Measurements from ENCODE around the gene RNF182.
"Not testable (repeated sequence)": the region's sequence is repeated elsewhere in the genome, so short reads cannot be mapped to it uniquely, and the experiment has no call there.

The RNF182 gene

GRCh38 chr6:14001329-14002012 is 76.7 kb downstream of the RNF182 start:
- no peak for DNase-seq (ENCODE audit: low read depth)

DNA sequence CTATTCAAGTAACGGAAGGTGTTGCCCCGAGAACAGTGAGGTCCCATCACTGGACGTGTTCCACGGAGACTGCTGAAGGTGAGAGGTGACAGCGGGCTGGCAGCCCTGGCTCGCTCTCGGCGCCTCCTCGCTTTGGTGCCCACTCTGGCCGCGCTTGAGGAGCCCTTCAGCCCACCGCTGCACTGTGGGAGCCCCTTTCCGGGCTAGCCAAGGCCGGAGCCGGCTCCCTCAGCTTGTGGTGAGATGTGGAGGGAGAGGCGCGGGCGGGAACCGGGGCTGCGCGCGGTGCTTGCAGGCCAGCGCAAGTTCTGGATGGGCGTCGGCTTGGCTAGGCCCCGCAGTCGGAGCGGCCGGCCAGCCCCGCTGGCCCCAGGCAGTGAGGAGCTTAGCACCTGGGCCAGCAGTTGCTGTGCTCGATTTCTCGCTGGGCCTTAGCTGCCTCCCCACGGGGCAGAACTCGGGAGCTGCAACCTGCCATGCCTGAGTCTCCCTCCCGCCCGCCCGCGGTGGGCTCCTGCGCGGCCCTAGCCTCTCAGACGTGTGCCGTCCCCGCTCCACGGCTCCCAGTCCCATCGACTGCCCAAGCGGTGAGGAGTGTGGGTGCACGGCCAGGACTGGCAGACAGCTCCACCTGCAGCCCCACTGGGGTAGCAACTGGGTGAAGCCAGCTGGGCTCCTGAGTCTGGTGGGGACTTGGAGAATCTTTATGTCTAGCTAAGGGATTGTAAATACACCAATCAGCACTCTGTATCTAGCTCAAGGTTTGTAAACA is 77.6 kb downstream of the RNF182 start:
- DNase-seq (ENCODE audit: low read depth) = no peak

DNA sequence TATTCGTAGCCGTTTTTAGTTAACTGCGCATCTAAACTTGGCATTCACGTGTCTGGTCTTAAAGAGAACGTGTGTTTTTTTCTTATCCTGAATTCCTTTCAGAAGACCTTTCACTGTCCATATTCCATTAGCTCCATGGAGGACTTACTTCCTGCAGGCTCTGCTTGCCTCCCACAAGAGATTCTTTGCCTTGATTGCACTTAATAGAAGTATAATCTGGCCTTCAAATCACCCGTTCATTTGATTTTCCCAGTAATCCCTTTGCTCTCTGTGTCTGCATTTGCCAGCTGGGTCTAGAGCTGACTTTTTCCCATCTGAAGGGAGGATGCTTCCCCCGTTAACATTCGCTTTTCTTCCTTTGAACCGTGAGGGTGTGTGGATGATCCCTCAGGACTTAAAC is 79.5 kb downstream of the RNF182 start:
- no peak for DNase-seq (ENCODE audit: low read depth)

- no peak for DNase-seq (ENCODE audit: low read depth)
Measured at GRCh38 chr6:14008809-14009208, 84.1 kb downstream of the RNF182 start.

GRCh38 chr6:14009431-14009830 is 84.7 kb downstream of the RNF182 start:
- DNase-seq (ENCODE audit: low read depth) = no peak

DNA sequence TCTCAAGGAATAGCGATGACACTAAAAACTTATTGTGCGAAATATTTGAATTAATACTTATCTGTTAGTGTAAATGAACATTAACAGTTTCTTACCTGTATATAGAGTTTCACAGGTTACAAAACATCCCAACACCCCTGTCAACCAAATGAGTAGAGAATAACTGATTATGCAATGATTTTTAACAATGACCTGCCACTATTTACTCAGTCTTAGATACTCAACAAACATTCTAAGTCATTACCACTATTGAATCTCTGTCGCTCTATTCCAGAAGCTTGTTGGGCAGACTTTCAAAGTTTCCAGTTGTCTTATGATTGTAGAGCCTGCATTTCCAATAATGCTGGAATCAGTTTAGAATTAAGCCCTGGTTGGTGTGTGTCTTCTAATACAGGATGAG is 85.5 kb downstream of the RNF182 start:
- no peak for DNase-seq (ENCODE audit: low read depth)

DNA sequence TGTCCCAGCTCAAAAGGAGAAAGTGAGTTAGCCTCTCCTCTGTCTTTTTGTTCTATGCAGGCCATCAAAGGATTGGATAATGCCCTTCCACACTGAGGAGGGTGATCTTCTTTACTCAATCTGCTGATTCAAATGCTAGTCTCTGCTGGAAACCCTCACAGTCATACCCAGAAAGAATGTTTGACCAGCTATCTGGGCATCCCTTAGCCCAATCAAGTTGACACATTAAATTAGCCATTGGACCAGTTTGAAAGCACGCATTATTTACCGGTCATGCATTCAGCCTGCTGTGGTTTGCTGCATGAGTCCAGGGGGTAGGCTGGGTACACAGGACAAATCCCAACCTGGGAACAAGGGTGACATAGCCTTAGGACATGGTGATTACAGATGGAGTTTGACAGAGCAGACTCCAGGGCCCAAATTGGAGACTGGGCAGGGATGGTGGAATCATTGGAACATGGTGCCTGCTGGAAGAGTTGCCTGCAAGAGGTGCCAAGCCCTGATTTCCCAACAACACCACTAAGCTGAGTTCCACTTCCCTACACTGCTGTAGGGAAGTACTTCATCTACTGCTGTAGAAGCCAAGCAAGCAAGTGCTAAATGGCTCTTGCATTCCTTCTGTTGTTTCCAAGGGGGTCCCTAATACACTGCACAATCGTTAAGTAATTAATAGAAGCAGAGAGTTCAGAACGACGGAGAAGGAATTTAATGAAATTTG is 87.7 kb downstream of the RNF182 start:
- DNase-seq (ENCODE audit: low read depth) = no peak

DNA sequence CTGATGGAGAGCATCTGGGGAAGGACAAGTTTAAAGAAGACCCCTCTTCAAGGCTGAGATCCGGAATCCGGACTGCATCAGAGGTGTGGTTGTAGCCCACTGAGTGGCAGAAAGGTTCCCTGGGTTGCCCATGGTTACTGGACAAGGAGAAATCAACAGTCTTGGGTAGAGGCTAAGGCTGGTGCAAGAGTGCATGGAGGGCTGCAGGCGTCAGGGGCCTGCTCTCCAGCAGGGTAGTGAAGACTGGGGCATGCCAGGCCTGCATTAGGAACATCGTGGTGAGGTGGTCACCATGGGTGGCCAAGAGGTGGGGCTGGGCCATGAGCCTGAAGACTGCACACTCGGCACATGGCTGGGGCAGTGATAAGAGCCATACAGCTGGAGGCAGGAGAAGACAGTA is 91.2 kb downstream of the RNF182 start:
- no peak for DNase-seq (ENCODE audit: low read depth)

- no peak for DNase-seq (ENCODE audit: low read depth)
Measured at GRCh38 chr6:14016432-14016831, 91.7 kb downstream of the RNF182 start.

DNA sequence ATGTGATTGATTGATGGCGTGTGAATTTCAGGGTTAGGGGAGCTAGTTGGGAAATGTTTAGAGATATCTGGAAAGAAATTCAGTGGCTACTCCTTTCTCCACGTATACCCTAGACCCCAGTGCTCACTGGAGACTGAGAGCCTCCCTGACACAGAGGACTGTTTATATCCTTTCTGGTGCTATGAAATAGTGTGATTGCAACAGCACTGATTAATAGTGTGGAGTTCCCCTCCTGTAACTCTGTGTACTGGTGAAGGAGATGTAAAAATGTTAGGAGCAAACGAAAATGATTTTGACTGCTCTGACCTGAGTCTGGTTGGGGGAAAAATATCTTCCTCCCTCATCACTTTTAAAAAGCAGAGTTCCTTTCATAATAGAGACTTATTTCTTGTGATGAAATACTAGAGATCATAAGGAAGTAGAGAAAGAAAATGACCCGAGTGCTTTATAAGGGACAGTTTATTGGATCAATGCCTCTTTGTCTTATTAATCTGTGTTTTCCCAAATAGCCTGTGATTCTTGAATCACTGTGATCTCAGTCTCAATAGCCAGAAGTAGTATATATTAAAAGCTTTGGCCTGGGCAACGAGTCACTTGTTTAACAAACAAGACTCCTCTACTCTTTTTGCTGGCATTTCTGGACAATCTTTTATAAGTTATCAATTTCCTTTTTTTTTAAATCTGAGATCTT is 92.3 kb downstream of the RNF182 start:
- DNase-seq (ENCODE audit: low read depth) = no peak

DNA sequence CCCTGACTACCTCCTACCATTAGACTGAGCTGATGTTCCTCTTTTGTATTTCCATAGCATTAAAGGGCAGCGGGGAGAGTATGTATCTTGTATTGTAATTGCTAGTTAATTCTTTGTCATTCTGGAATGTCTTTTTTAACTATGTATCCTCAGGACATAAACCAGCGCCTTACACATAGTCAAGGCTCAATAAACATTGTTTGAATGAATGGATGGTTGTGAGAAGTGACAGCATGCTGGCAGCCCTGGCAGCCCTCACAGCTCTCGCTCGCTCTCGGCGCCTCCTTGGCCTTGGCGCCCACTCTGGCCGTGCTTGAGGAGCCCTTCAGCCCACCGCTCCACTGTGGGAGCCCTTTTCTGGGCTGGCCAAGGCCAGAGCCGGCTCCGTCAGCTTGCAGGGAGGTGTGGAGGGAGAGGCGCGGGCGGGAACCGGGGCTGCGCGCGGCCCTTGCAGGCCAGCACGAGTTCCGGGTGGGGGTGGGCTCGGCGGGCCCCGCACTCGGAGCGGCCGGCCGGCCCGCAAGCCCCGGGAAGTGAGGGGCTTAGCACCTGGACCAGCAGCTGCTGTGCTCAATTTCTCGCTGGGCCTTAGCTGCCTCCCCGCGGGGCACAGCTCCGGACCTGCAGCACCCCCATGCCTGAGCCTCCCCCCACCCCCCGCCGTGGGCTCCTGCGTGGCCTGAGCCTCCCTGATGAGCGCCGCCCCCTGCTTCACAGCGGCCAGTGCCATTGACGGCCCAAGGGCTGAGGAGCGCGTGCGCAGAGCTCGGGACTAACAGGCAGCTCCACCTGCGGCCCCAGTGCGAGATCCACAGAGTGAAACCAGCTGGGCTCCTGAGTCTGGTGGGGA is 93.1 kb downstream of the RNF182 start:
- no peak for DNase-seq (ENCODE audit: low read depth)

GRCh38 chr6:14018559-14018958 is 93.8 kb downstream of the RNF182 start:
- not testable (repeated sequence) for DNase-seq (ENCODE audit: low read depth)

GRCh38 chr6:14020551-14020950 is 95.8 kb downstream of the RNF182 start:
- DNase-seq (ENCODE audit: low read depth) = no peak

DNA sequence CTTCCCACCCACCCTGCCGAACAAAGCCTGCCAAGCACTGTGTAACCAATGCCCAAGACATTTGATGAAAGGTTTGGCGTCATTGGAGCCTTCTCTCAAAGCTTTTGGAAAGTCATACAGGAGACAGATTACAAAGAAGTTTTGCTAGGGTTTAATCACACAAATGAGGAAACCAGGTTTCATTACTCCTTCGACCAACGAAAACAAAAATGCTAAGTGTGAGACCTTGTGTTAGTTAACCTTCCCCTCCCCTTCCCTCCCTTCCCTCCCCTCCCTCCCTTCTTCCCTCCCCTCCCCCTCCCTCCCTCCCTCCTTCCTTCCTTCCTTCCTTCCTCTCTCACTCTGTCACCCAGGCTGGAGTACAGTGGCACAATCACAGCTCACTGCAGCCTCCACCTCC is 96.7 kb downstream of the RNF182 start:
- no peak for DNase-seq (ENCODE audit: low read depth)

- no peak for DNase-seq (ENCODE audit: low read depth)
Measured at GRCh38 chr6:14022673-14023072, 97.9 kb downstream of the RNF182 start.

- no peak for DNase-seq (ENCODE audit: low read depth)
Measured at GRCh38 chr6:14023855-14024254, 99.1 kb downstream of the RNF182 start.

GRCh38 chr6:14025160-14025559 is 100.4 kb downstream of the RNF182 start:
- DNase-seq (ENCODE audit: low read depth) = no peak

- no peak for DNase-seq (ENCODE audit: low read depth)
Measured at GRCh38 chr6:14026831-14027539, 102.2 kb downstream of the RNF182 start.

DNA sequence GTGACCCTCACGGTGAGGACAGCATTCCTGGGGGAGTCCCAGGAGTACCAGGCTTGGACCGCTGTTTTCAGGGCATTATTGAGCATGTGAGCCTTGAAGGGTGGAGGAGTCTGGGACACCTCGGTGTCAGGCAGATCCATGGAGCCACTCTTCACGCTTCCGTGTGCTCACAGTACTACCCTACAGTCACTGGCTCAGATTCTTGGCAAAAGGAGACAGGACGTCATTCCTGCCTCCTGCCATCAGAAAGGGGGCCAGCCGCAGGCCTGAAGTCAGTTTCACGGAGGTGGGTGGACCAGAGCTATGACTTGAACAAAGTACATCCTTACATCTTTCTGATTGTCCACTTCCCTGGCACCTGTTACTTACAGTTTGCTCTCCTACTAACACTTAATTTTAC is 103.9 kb downstream of the RNF182 start:
- DNase-seq (ENCODE audit: low read depth) = no peak

DNA sequence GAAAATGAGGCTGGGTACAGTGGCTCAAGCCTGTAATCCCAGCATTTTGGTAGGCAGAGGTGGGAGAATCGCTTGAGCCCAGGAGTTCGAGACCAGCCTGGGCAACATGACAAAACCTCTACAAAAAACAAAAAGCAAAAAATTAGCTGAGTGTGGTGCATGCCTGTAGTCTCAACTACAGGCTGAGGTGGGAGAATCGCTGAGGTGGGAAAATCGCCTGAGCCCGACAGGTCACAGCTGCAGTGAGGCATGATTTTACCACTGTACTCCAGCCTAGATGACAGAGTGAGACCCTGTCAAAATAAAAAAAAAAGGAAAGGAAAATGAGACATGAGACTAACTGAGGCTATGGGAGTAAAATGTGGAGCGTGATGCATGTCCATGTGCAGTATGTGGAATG is 104.9 kb downstream of the RNF182 start:
- DNase-seq (ENCODE audit: low read depth) = no peak

Measured in stimulated activated CD8-positive, alpha-beta memory T cell treated with anti-CD3 and anti-CD28 coated beads, Interleukin-15, amount 100 ng/mL, for 1 hour (primary cell).